BJ (cell line): Measurements from ENCODE around the gene CDK16. TPM values are rescaled to one million over a fixed set of nuclear protein-coding genes. Genes with fewer than 3 reads are reported as not detected.

Experiments
- CTCF ChIA-PET: fragments of 350-600 bp; formaldehyde crosslinking; extraction: SDS; loops from one replicate; lab custom pipeline; 2021; ENCODE audit warnings: antibody characterized with exemption, inconsistent platforms; lab: Yijun Ruan, JAX
- POLR2A ChIA-PET: fragments of 300-600 bp; sonication (Branson Sonifier 250); formaldehyde crosslinking; extraction: SDS; loops from one replicate; lab custom pipeline; 2021; ENCODE audit warnings: antibody characterized with exemption; lab: Charles Lee
- DNase-seq: peaks from one replicate; pipeline ENCODE4 v3.0.0-alpha.2; 2011; ENCODE audit warnings: low read depth
- H3K27me3 ChIP-seq: 2 replicates; pipeline ENCODE4 v1.6.0; 2011; ENCODE audit warnings: low read length; ENCODE audit not compliant: control insufficient read depth, insufficient read depth
- H3K36me3 ChIP-seq: 2 replicates; pipeline ENCODE4 v1.5.1; 2011; ENCODE audit warnings: low read length; ENCODE audit not compliant: control insufficient read depth, insufficient read depth
- H3K4me3 ChIP-seq: 2 replicates; pipeline ENCODE4 v1.5.1; 2011; ENCODE audit warnings: low read depth, mild to moderate bottlenecking, control low read depth, low read length
- polyA plus RNA-seq: library from polyadenylated mRNA; depleted of rRNA; stranded (reverse); fragments of >200 nt; gene quantifications from 2 replicates; pipeline ENCODE4 v1.2.3, GENCODE V29; 2011
- TF ChIP-seq, protein P1 (sequence below): IDR thresholded peaks from 2 replicates; pipeline ENCODE4 v1.5.1; 2011; ENCODE audit warnings: low read depth, mild to moderate bottlenecking, control low read depth, inconsistent platforms, low read length, moderate library complexity; ENCODE audit not compliant: insufficient read depth

CDK16 gene
- polyA plus RNA-seq, 1 experiment = 167 TPM

GRCh38 chrX:47204970-47205369, 13.5 kb upstream of the CDK16 start:
- peaks cover 49% of the 10 kb centered on the region for H3K36me3 ChIP-seq
- no peak for DNase-seq
- TF ChIP-seq, protein P1, sequence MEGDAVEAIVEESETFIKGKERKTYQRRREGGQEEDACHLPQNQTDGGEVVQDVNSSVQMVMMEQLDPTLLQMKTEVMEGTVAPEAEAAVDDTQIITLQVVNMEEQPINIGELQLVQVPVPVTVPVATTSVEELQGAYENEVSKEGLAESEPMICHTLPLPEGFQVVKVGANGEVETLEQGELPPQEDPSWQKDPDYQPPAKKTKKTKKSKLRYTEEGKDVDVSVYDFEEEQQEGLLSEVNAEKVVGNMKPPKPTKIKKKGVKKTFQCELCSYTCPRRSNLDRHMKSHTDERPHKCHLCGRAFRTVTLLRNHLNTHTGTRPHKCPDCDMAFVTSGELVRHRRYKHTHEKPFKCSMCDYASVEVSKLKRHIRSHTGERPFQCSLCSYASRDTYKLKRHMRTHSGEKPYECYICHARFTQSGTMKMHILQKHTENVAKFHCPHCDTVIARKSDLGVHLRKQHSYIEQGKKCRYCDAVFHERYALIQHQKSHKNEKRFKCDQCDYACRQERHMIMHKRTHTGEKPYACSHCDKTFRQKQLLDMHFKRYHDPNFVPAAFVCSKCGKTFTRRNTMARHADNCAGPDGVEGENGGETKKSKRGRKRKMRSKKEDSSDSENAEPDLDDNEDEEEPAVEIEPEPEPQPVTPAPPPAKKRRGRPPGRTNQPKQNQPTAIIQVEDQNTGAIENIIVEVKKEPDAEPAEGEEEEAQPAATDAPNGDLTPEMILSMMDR = no peak
- no peak overlapping the region for H3K4me3 ChIP-seq
- no peaks in the 10 kb centered on the region for H3K27me3 ChIP-seq
- ChIA-PET CTCF (no interaction called here), POLR2A (no interaction called here)

GRCh38 chrX:47206316-47206715, 12.2 kb upstream of the CDK16 start:
- no peak for DNase-seq
- TF ChIP-seq, protein P1 = no peak
- Histone ChIP-seq H3K4me3 (no peak overlapping the region), H3K36me3 (peaks cover 51% of the 10 kb centered on the region), H3K27me3 (no peaks in the 10 kb centered on the region)
- ChIA-PET CTCF (no interaction called here), POLR2A (no interaction called here)

- CTCF ChIA-PET = no interaction called here
- Histone ChIP-seq H3K36me3 (peaks cover 45% of the 10 kb centered on the region), H3K4me3 (no peak overlapping the region), H3K27me3 (no peaks in the 10 kb centered on the region)
- no peak for DNase-seq
- POLR2A ChIA-PET = no interaction called here
- TF ChIP-seq, protein P1 = no peak
These were observed 10.4 kb upstream of the CDK16 start for GRCh38 chrX:47208108-47208507.

- TF ChIP-seq, protein P1 = no peak
- POLR2A ChIA-PET = no interaction called here
- Histone ChIP-seq H3K27me3 (no peaks in the 10 kb centered on the region), H3K36me3 (peaks cover 46% of the 10 kb centered on the region), H3K4me3 (no peak overlapping the region)
- CTCF ChIA-PET = interaction anchor here (0.6 kb wide), 1 partner anchor 173 kb away, joined by 3 read pairs; no protein-coding TSS in a partner anchor
- no peak for DNase-seq
These were observed 8.8 kb upstream of the CDK16 start for GRCh38 chrX:47209508-47210238.

DNA sequence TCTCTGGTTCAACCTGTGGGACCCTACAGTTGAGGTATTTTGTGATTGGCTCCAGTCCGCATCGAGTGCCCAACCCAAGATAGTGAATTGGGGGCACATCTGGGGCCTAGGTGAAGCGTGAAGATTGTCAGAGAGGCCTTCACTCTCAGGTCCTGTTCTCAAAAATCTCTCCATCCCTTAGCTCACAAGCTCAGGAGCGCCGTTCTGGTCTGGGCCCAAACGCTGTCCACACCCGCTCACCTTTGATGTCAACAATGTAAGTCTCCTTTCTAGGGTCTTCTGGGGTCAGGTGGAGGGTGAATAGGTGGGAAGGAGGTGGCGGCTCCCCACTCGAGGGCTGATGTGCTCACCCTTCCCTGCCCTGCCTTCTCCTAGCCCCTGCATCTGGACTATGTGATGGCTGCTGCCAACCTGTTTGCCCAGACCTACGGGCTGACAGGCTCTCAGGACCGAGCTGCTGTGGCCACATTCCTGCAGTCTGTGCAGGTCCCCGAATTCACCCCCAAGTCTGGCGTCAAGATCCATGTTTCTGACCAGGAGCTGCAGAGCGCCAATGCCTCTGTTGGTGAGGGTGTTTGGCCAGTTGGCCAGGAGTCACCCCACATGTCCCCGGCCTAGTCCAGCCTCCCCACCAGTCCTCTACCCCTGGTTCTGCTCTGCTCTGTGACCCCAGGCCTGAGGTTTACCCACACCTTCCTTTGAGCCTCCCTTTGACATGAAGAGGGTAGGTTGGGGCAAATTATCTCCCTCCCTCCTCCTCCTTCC, 7.6 kb upstream of the CDK16 start:
- H3K27me3 ChIP-seq = no peaks in the 10 kb centered on the region
- TF ChIP-seq, protein P1 = no peak
- no peak overlapping the region for H3K4me3 ChIP-seq
- CTCF ChIA-PET = interaction anchor here (0.6 to 0.7 kb wide), 2 partner anchors 172 to 313 kb away, joined by 3 read pairs; no protein-coding TSS in a partner anchor
- peaks cover 45% of the 10 kb centered on the region for H3K36me3 ChIP-seq
- POLR2A ChIA-PET = no interaction called here
- no peak for DNase-seq
